Measurements from ENCODE around the gene FBXL16. TPM values are rescaled to one million over a fixed set of nuclear protein-coding genes. Genes with fewer than 3 reads are reported as not detected.
"Not testable (repeated sequence)": the region's sequence is repeated elsewhere in the genome, so short reads cannot be mapped to it uniquely, and the experiment has no call there.

FBXL16 gene
- total RNA-seq, 4 donors from 2014 or later: 0.48 to 0.75 (median 0.56) TPM; not detected in 1

- TF ChIP-seq, protein P1, sequence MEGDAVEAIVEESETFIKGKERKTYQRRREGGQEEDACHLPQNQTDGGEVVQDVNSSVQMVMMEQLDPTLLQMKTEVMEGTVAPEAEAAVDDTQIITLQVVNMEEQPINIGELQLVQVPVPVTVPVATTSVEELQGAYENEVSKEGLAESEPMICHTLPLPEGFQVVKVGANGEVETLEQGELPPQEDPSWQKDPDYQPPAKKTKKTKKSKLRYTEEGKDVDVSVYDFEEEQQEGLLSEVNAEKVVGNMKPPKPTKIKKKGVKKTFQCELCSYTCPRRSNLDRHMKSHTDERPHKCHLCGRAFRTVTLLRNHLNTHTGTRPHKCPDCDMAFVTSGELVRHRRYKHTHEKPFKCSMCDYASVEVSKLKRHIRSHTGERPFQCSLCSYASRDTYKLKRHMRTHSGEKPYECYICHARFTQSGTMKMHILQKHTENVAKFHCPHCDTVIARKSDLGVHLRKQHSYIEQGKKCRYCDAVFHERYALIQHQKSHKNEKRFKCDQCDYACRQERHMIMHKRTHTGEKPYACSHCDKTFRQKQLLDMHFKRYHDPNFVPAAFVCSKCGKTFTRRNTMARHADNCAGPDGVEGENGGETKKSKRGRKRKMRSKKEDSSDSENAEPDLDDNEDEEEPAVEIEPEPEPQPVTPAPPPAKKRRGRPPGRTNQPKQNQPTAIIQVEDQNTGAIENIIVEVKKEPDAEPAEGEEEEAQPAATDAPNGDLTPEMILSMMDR (IDR thresholded peaks at IDR 0.05): no peak
- DNase-seq (ENCODE audit: low spot score) (no peak), ATAC-seq (ENCODE audit: low FRiP score) (no peak)
Measured at GRCh38 chr16:747978-748746, 42.6 kb upstream of the FBXL16 start.

GRCh38 chr16:746637-747036, 41.0 kb upstream of the FBXL16 start:
- peak; percentile 39 for ATAC-seq (ENCODE audit: low FRiP score)
- TF ChIP-seq, protein P1 (IDR thresholded peaks at IDR 0.05): no peak
- DNase-seq (ENCODE audit: low spot score): no peak

- TF ChIP-seq, protein P1 (IDR thresholded peaks at IDR 0.05): no peak
- ATAC-seq (ENCODE audit: low FRiP score): peak; percentile 44
Measured at GRCh38 chr16:745739-746138, 40.1 kb upstream of the FBXL16 start.

DNA sequence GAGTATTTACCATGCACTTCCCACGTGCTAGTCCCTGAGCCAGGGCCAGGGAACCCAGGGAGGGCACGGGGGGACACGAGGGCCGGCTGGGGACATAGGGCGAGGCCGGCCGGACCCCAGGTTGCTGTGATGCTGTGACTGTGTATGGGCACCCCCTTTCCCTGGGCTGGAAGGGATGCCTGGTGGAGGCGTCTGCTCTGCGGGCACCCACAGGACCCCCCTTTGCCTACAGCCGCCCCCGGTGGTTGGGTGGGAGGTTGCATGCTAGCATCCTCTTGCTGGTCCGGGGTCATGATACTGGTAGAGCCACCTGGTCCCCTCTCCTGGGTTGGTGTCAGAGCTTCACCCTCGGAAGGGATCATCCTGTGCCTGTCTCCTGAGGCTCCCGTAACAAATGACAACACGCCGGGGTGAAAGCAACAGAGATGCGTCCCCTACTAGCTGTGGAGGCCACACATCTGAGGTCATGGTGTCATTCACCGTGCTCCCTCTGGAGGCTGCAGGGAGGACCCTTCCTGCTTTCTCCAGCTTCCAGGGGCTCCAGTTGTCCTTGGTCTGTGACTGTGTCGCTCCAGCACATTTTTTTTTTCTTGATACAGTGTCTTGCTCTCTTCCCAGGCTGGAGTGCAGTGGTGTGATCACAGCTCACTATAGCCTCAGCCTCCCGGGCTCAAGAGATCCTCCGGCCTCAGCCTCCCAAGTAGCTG, 38.3 kb upstream of the FBXL16 start:
- TF ChIP-seq, protein P1 (IDR thresholded peaks at IDR 0.05): no peak
- ATAC-seq (ENCODE audit: low FRiP score): no peak
- no peak for DNase-seq (ENCODE audit: low spot score)

More at GRCh38 chr16:745739-746138, 40.1 kb upstream of the FBXL16 start:
- DNase-seq (ENCODE audit: low spot score): no peak

GRCh38 chr16:742894-743293, 37.3 kb upstream of the FBXL16 start:
- ATAC-seq (ENCODE audit: low FRiP score); DNase-seq (ENCODE audit: low spot score): not testable (repeated sequence)

GRCh38 chr16:741986-742629, 36.5 kb upstream of the FBXL16 start:
- no peak for DNase-seq (ENCODE audit: low spot score)
- no peak for ATAC-seq (ENCODE audit: low FRiP score)
- TF ChIP-seq, protein P1 (IDR thresholded peaks at IDR 0.05): no peak

GRCh38 chr16:740764-741505, 35.3 kb upstream of the FBXL16 start, which contains the start of gene CIAO3:
TSS of gene CIAO3 (minus strand) at chr16:740997. CDS start at chr16:740985, 12 bp downstream.
- peak; percentile 92 for ATAC-seq (ENCODE audit: low FRiP score)

More at GRCh38 chr16:740764-741505, 35.3 kb upstream of the FBXL16 start, which contains the start of gene CIAO3:
- TF ChIP-seq, protein P1 (IDR thresholded peaks at IDR 0.05): peak in 1 of 3 donors; percentile 89
- peak; percentile 71 for DNase-seq (ENCODE audit: low spot score)
